Rectal smooth muscle tissue (tissue), 1 donor: ENCODE measurements around the gene OTC.

Experiments
- H3K27ac ChIP-seq: one replicate; pipeline ENCODE4 v1.7.0; 2013; ENCODE audit warnings: low read depth, low read length, inconsistent platforms
- H3K27me3 ChIP-seq: one replicate; pipeline ENCODE4 v1.7.0; 2013; ENCODE audit warnings: low read length; ENCODE audit not compliant: control insufficient read depth, insufficient read depth
- H3K36me3 ChIP-seq: one replicate; pipeline ENCODE4 v1.7.0; 2013; ENCODE audit warnings: low read length; ENCODE audit not compliant: control insufficient read depth, insufficient read depth
- H3K4me1 ChIP-seq: one replicate; pipeline ENCODE4 v1.7.0; 2013; ENCODE audit warnings: low read length; ENCODE audit not compliant: control insufficient read depth, insufficient read depth
- H3K4me3 ChIP-seq: one replicate; pipeline ENCODE4 v1.7.0; 2013; ENCODE audit warnings: low read length
- H3K9ac ChIP-seq: one replicate; pipeline ENCODE4 v1.7.0; 2013; ENCODE audit warnings: low read length

OTC gene

DNA sequence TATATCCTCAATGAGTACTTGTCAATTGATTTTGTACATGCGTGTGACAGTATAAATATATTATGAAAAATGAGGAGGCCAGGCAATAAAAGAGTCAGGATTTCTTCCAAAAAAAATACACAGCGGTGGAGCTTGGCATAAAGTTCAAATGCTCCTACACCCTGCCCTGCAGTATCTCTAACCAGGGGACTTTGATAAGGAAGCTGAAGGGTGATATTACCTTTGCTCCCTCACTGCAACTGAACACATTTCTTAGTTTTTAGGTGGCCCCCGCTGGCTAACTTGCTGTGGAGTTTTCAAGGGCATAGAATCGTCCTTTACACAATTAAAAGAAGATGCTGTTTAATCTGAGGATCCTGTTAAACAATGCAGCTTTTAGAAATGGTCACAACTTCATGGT is at the start of gene OTC:
OTC (plus strand) TSS at position 243 of the 400 bp plus-strand sequence; CDS start at position 336, 93 bp downstream.
- Histone ChIP-seq H3K27me3 (no peaks in the 10 kb centered on the region), H3K36me3 (no peaks in the 10 kb centered on the region), H3K4me3 (no peak within 1 kb of the TSS), H3K4me1 (no peaks in the 10 kb centered on the region), H3K9ac (no peak within 1 kb of the TSS), H3K27ac (no peak within 1 kb of the TSS)

DNA sequence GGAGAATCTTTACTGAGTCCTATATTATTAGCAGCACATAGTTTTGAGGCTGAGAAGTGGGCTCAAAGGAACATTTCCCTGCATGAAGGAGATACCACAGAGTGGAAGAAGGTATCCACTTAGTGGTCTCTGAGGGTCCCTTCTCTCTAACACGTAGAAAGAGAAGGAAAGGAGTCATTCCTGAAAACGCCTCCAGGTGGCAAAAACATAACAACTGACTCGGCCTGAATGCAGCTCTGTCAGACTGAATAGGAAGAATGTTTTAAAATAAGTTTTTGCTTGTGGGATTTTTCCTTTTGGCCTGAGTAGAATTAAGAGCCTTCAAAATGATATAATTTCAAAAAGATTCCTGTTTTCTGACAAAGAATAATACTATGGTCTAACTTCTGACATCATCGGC is 48.4 kb upstream of the OTC start:
- Histone ChIP-seq H3K27me3 (no peaks in the 10 kb centered on the region), H3K36me3 (peaks cover 2% of the 10 kb centered on the region), H3K4me1 (no peaks in the 10 kb centered on the region), H3K4me3 (no peak overlapping the region), H3K27ac (no peak overlapping the region), H3K9ac (no peak overlapping the region)

DNA sequence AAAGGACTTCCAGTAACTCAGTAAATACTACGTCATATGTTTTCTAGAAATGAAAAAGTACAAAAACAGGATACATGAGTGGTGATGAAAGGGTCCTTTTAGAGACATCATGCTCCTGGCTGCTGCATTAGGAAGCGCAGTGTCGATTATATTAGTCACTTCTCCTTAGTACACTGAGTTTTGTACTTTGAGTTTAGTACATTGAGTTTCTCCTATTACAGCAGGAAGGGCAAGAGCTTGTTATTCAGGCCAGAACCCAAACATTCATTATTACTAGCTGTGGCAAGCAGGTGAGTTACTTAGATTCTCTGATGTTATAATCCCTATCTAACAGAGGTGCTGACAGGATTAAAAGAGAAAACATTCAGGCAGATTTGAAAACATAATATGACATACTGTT is 46.4 kb upstream of the OTC start:
- Histone ChIP-seq H3K9ac (no peak overlapping the region), H3K36me3 (peaks cover 2% of the 10 kb centered on the region), H3K27ac (no peak overlapping the region), H3K4me1 (no peaks in the 10 kb centered on the region), H3K27me3 (no peaks in the 10 kb centered on the region), H3K4me3 (no peak overlapping the region)

DNA sequence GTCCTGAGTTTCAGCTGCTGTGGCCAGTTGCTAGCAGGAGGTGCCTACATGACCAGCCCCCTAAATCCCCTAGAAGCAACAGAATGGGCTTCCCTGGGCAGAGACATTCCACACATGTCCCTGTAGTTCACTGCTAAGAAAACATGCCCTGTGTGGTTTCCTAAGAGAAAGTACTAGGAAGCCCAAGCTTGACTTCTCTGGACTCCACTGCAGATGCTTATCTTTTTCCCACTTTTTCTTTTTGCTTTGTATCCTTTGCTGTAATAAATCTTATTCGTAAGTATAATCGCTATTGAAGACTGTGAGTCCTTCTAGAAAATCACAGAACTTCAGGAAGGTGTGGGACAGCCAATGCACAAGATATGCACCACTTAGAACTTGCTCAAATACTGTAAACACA is 40.7 kb upstream of the OTC start:
- no peaks in the 10 kb centered on the region for H3K36me3 ChIP-seq
- H3K27me3 ChIP-seq, result no peaks in the 10 kb centered on the region
- H3K4me3 ChIP-seq, result no peak overlapping the region
- no peak overlapping the region for H3K9ac ChIP-seq
- no peaks in the 10 kb centered on the region for H3K4me1 ChIP-seq
- H3K27ac ChIP-seq, result no peak overlapping the region

DNA sequence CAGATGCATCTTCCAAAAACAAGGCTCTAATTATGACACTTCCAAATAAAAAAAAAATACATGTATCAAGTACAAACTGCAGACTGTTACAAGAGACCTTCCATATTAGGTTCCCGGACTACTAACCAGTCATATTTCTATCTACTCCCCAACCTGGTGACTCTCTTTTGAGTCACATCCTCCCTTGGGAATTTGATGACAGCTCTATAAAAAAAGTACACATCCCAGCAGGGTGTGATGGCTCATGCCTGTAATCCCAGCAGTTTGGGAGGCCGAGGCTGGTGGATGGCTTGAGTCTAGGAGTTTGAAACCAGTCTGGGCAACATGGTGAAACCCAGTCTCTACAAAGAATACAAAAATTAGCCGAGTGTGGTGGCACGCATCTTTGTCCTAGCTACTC is 40.0 kb upstream of the OTC start:
- H3K4me1 ChIP-seq, result no peaks in the 10 kb centered on the region
- no peaks in the 10 kb centered on the region for H3K27me3 ChIP-seq
- H3K9ac ChIP-seq, result no peak overlapping the region
- no peak overlapping the region for H3K4me3 ChIP-seq
- H3K36me3 ChIP-seq, result no peaks in the 10 kb centered on the region
- no peak overlapping the region for H3K27ac ChIP-seq

DNA sequence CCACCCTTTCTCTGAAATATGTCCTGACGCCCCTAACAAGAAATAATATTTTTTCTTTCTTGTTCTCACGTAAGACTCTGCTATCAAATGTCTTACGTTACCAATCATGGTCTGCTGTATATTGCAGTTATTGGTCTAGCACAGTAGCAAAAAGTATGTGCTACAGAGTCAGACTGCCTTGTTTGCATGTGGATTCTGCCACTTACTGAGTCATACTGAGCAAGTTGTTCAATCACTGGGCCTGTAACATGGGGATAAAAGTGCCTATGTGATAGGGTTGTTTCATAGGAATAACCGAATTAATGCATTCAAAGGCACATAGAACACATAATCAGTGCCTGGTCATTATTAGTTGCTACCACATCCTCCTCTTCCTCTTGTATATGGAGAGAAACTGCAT is 39.2 kb upstream of the OTC start:
- Histone ChIP-seq H3K36me3 (no peaks in the 10 kb centered on the region), H3K4me1 (no peaks in the 10 kb centered on the region), H3K27me3 (no peaks in the 10 kb centered on the region), H3K4me3 (no peak overlapping the region), H3K27ac (no peak overlapping the region), H3K9ac (no peak overlapping the region)

DNA sequence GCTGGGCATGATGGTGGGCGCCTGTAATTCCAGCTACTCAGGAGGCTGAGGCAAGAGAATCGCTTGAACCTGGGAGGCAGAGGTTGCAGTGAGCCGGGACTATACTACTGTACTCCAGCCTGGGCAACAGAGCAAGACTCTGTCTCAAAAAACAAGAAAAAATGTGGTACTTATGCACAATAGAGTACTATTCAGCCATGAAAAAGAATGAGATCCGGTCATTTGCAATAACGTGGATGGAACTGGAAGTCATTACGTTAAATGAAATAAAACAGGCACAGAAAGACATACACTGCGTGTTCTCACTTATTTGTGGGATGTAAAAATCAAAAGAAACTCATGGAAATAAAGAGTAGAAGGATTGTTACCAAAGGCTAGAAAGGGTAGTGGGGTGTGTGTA is 37.2 kb upstream of the OTC start:
- no peaks in the 10 kb centered on the region for H3K4me1 ChIP-seq
- H3K27me3 ChIP-seq, result no peaks in the 10 kb centered on the region
- H3K9ac ChIP-seq, result no peak overlapping the region
- H3K36me3 ChIP-seq, result no peaks in the 10 kb centered on the region
- H3K4me3 ChIP-seq, result no peak overlapping the region
- no peak overlapping the region for H3K27ac ChIP-seq

DNA sequence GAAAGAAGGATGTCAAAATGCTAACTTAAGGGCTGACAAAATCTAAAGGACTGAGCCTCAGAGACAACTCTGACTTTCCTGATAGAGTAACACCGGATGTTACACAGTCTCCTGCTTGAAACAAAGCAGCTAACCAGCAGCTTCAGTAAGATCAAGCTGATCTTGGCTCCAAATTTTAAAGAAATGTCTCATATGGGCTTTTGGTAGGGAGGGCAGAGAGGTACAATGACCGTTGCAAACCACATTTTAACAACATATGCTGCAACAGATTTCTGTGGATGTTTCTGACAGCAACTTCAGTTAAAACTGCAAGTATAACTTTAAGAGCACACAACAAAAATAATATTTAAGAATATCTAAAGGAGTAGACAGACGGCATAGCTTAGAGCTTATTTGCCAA is 34.2 kb upstream of the OTC start:
- H3K9ac ChIP-seq, result no peak overlapping the region
- no peaks in the 10 kb centered on the region for H3K4me1 ChIP-seq
- H3K27ac ChIP-seq, result no peak overlapping the region
- no peaks in the 10 kb centered on the region for H3K27me3 ChIP-seq
- no peak overlapping the region for H3K4me3 ChIP-seq
- no peaks in the 10 kb centered on the region for H3K36me3 ChIP-seq

DNA sequence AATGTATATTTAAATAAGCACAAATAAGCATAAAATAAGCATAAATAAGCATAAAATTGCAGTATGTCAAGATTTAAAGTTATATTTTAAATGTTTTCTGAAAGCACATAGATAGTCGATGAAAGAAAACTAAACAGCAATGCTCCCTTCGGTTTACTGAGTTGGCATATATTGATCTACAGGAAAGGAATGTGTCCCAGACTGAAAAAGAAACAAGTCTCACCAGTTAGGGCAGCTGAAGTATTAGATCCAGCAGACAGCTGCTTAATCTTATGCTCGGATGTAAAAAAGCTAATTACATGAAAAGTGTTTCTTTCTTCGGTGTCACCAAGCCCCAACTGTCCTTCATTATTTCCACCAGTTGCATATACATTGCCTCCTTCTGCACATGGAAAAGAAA is 33.8 kb upstream of the OTC start:
- Histone ChIP-seq H3K36me3 (no peaks in the 10 kb centered on the region), H3K27ac (no peak overlapping the region), H3K27me3 (no peaks in the 10 kb centered on the region), H3K4me3 (no peak overlapping the region), H3K4me1 (no peaks in the 10 kb centered on the region), H3K9ac (no peak overlapping the region)

DNA sequence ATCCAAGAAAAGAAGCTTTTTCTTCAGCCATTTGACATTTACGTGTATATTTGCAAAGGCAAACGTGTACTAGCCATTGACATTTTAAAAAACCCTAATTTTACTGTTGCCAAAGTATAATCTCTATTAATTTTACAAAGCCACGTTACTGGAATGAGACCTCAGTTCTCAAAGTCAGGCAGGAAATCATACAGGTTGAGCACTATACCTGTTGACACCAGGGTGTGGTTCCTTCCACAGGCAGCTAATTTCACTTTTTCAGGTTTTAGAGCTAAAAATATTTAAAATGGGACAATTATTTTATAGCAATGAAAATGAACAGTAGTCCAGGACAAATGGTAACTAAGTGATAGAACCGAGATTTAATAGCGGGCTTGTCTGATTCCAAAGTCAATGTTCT is 31.6 kb upstream of the OTC start:
- no peak overlapping the region for H3K4me3 ChIP-seq
- H3K9ac ChIP-seq, result no peak overlapping the region
- no peaks in the 10 kb centered on the region for H3K4me1 ChIP-seq
- no peaks in the 10 kb centered on the region for H3K36me3 ChIP-seq
- H3K27ac ChIP-seq, result no peak overlapping the region
- no peaks in the 10 kb centered on the region for H3K27me3 ChIP-seq

DNA sequence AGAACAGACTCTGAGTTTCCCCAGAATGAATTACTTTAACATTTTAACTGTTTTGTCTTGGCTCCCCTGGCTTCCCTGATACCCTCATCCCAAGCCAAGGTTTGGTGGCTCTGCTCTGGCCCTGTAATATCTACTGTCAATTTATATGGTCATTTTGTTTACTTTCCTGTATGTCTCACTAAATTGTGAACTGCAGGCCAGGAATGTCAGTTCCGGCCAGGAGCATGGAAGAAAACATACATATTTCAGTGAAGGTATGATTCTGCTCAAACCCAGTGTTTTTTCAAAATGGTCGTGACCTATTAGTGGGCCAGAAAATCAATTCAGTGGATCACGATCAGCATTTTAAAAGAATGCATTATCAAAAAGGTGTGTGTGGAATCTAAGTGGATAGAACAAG is 26.3 kb upstream of the OTC start:
- Histone ChIP-seq H3K4me3 (peak overlapping the region; percentile 70), H3K36me3 (no peaks in the 10 kb centered on the region), H3K27me3 (no peaks in the 10 kb centered on the region), H3K4me1 (no peaks in the 10 kb centered on the region), H3K9ac (no peak overlapping the region), H3K27ac (no peak overlapping the region)

DNA sequence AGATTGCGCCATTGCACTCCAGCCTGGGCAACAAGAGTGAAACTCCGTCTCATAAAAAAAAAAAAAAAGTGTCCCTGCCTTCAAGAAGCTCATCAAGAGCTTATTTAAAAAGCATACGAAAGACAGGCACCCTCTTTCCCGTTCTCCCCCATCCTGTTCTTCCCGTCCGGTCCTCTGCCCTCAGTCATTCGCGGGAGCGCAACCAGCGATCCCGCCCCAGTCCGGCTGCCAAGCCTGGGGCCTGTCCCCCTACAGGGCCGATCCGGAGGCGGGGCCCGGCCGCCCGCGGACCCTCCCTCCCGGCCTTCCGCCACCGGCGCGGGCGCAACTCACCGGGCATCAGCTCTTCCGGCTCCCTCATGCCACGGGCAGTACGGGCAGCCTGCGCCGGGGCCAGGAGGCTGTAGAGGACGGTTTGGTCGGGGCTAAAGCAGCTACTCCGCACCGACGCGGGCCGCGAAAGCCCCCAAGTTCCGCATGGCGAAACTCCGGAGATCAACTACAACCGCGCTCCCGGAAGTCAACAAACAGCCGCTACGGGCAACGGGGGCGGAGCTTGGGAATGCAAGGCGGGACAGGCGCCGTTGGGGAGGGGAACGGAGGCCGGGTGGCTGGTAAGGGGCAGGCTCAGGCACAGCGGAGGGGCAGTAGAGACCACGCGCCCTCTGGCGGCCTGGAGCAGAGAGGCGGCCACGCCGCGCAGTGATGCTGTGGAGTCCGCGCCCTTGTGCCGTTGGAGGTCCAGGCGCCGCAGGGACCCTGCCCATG is 25.2 kb upstream of the OTC start, which contains the start of gene RPGR:
RPGR (minus strand) TSS at position 503 of the 768 bp plus-strand sequence; CDS start at position 361, 142 bp downstream.
- H3K36me3 ChIP-seq, result no peaks in the 10 kb centered on the region
- H3K27ac ChIP-seq, result peak within 1 kb of the TSS; percentile 74
- no peaks in the 10 kb centered on the region for H3K27me3 ChIP-seq
- H3K9ac ChIP-seq, result peak within 1 kb of the TSS; percentile 27
- H3K4me3 ChIP-seq, result peak within 1 kb of the TSS; percentile 70
- no peaks in the 10 kb centered on the region for H3K4me1 ChIP-seq

DNA sequence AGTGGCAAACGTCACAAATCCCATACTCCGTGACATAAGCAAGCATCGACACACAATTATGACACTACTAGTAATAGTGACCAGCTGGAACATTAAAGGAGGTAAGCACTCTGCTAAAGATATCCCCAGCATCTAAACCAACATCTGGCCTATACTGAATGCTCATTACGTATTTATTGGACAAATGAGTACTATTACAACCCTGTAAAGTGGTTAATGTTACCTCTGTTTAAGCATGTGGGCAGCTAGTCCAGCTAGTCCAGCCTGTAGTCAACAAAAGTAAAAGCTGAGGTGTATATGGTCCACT is 24.7 kb upstream of the OTC start:
- Histone ChIP-seq H3K4me1 (no peaks in the 10 kb centered on the region), H3K27ac (no peak overlapping the region), H3K27me3 (no peaks in the 10 kb centered on the region), H3K4me3 (no peak overlapping the region), H3K9ac (no peak overlapping the region), H3K36me3 (no peaks in the 10 kb centered on the region)
